GM12878 (cell line): ENCODE measurements around the gene TMEM9B. TPM values are rescaled to one million over a fixed set of nuclear protein-coding genes. Genes with fewer than 3 reads are reported as not detected.
"Not testable (repeated sequence)": the region's sequence is repeated elsewhere in the genome, so short reads cannot be mapped to it uniquely, and the experiment has no call there.

Experiments
- ATAC-seq: fragments of 200-7000 bp; cut with Tn5 transposase; 3 replicates; pipeline ENCODE4 v1.9.1; 2020; ENCODE audit warnings: mild to moderate bottlenecking, moderate library complexity
- BruUV-seq: library from RNA; stranded (reverse); fragments of 400-500 nt; replicated peaks from 2 replicates; lab custom pipeline; 2021; lab: Mats Ljungman, UMichigan
- CTCF ChIA-PET: fragments of 300-600 bp; sonication (Branson Sonifier 250); formaldehyde crosslinking; extraction: SDS; loops from one replicate; lab custom pipeline; 2021; ENCODE audit warnings: inconsistent platforms; lab: Yijun Ruan, JAX
- POLR2A ChIA-PET: fragments of 350-600 bp; formaldehyde crosslinking; extraction: SDS; loops from one replicate; lab custom pipeline; 2021; ENCODE audit warnings: inconsistent platforms; lab: Charles Lee
- RAD21 ChIA-PET: fragments of 300-600 bp; sonication (Branson Sonifier 250); formaldehyde crosslinking; loops from one replicate; lab custom pipeline; 2023; ENCODE audit warnings: antibody characterized with exemption; ENCODE audit not compliant: unreplicated experiment; lab: Charles Lee
- SMC1A ChIA-PET: fragments of 300-600 bp; sonication (Branson Sonifier 250); formaldehyde crosslinking; loops from one replicate; lab custom pipeline; 2023; ENCODE audit not compliant: unreplicated experiment, uncharacterized antibody; lab: Charles Lee
- DNase-seq: peaks from one replicate; pipeline ENCODE4 v3.0.0-alpha.2; 2011; ENCODE audit warnings: low read depth, low spot score
- FAIRE-seq: peaks from 3 replicates; lab custom pipeline; 2011; peaks lifted over from hg19 to GRCh38; lab: Jason Lieb, UNC
- H2AFZ ChIP-seq: 2 replicates; pipeline ENCODE4 v1.6.0; 2011; ENCODE audit warnings: low read depth, low read length, control low read depth; ENCODE audit not compliant: control insufficient read depth
- H3K27ac ChIP-seq: 2 replicates; pipeline ENCODE4 v1.5.1; 2011; ENCODE audit warnings: control low read depth; ENCODE audit not compliant: control insufficient read depth, insufficient read depth
- H3K27me3 ChIP-seq, 2 experiments: replicated peaks in 1 of 2; 2 replicates each; pipeline versions ENCODE4 v1.6.0 to v1.6.1; 2011; ENCODE audit warnings: low read length in 1 of 2; ENCODE audit not compliant: control insufficient read depth in 2 of 2, insufficient read depth in 2 of 2
- H3K36me3 ChIP-seq, 2 experiments: 2 replicates each; pipeline ENCODE4 v1.5.1; 2011; ENCODE audit warnings: low read length in 1 of 2; ENCODE audit not compliant: control insufficient read depth in 2 of 2, insufficient read depth in 2 of 2
- H3K4me1 ChIP-seq: 2 replicates; pipeline ENCODE4 v1.6.1; 2011; ENCODE audit warnings: mild to moderate bottlenecking, low read length, moderate library complexity, mixed read lengths; ENCODE audit not compliant: control insufficient read depth, insufficient read depth
- H3K4me2 ChIP-seq: 2 replicates; pipeline ENCODE4 v1.6.0; 2011; ENCODE audit warnings: control low read depth; ENCODE audit not compliant: control insufficient read depth, insufficient read depth
- H3K4me3 ChIP-seq: fragments of 200-600 bp; sonication (generic); 2 replicates; pipeline ENCODE4 v1.5.1; 2016
- H3K79me2 ChIP-seq: 2 replicates; pipeline ENCODE4 v1.6.0; 2011; ENCODE audit warnings: low read length; ENCODE audit not compliant: control insufficient read depth, insufficient read depth
- H3K9ac ChIP-seq: 2 replicates; pipeline ENCODE4 v1.8.0; 2011; ENCODE audit warnings: low read length, control low read depth, mixed read lengths; ENCODE audit not compliant: control insufficient read depth, insufficient read depth
- H3K9me3 ChIP-seq: replicated peaks from 3 replicates; pipeline ENCODE4 v1.5.1; 2011; ENCODE audit warnings: mild to moderate bottlenecking, low read length; ENCODE audit not compliant: control insufficient read depth, insufficient read depth
- H4K20me1 ChIP-seq: 2 replicates; pipeline ENCODE4 v1.6.0; 2011; ENCODE audit not compliant: control insufficient read depth, insufficient read depth
- E2F4 ChIP-seq: IDR thresholded peaks from 2 replicates; pipeline ENCODE4 v1.6.1; 2012; ENCODE audit warnings: low read depth, low read length, improper control_type of control experiment
- ELK1 ChIP-seq: IDR thresholded peaks from 2 replicates; pipeline ENCODE4 v1.6.1; 2012; ENCODE audit warnings: low read depth, low read length, improper control_type of control experiment
- IRF4 ChIP-seq: IDR thresholded peaks from 2 replicates; pipeline ENCODE4 v1.6.1; 2011; ENCODE audit warnings: low read depth, low read length
- MLLT1 ChIP-seq: fragments of 450-650 bp; IDR thresholded peaks from 2 replicates; pipeline ENCODE4 v1.6.1; 2016; ENCODE audit warnings: mild to moderate bottlenecking
- PML ChIP-seq: IDR thresholded peaks from 2 replicates; pipeline ENCODE4 v1.6.1; 2012; ENCODE audit warnings: low read length, inconsistent platforms
- SIN3A ChIP-seq: IDR thresholded peaks from 2 replicates; pipeline ENCODE4 v1.6.1; 2012; ENCODE audit warnings: low read depth, low read length, improper control_type of control experiment
- USF1 ChIP-seq: IDR thresholded peaks from 2 replicates; pipeline ENCODE4 v1.6.1; 2011; ENCODE audit warnings: borderline replicate concordance, low read depth, mild to moderate bottlenecking, moderate library complexity, mixed read lengths, low read length; ENCODE audit not compliant: insufficient read depth; ENCODE audit errors: extremely low read length
- WGBS: methylation state at CpG from one replicate; pipeline ENCODE4 v1.1.6; 2016; ENCODE audit warnings: low lambda C conversion rate; ENCODE audit not compliant: insufficient replicate concordance, insufficient coverage; ENCODE audit errors: missing lambda C conversion rate; 5-methylcytosine and 5-hydroxymethylcytosine counted together
- in situ Hi-C: fragments of 300-500 bp; cut with MboI; formaldehyde crosslinking; loops from 9 replicates; pipeline ENCODE4 v1.14.3; 2018; ENCODE audit warnings: mixed read lengths
- intact Hi-C: fragments of 100-400 bp; cut with micrococcal nuclease; formaldehyde crosslinking; loops from one replicate; pipeline ENCODE4 v1.14.2; 2022; ENCODE audit not compliant: unreplicated experiment
- polyA plus RNA-seq, 11 experiments: library from polyadenylated mRNA; depleted of rRNA in 4 of 11; unstranded in 6 of 11; stranded (reverse) in 5 of 11; fragments of >200 nt; fragmentation: Nextera tagmentation in 4 of 11; fragmentation: Illumina TruSeq in 1 of 11; extraction: Ambion mirVana in 4 of 11; extraction: Trizol in 1 of 11; gene quantifications; 1 replicate in 1 of 11; 2 replicates in 10 of 11; pipeline versions ENCODE4 v1.2.1 to v1.2.3, GENCODE V29; 2011 to 2016; ENCODE audit warnings: inconsistent platforms in 2 of 11, missing spikeins in 2 of 11, low read depth in 1 of 11
- total RNA-seq, 4 experiments: library from RNA; depleted of rRNA in 3 of 4; stranded (reverse); fragments of >200 nt in 3 of 4; fragmentation: Illumina TruSeq in 1 of 4; extraction: Trizol in 1 of 4; gene quantifications; 2 replicates each; pipeline versions ENCODE4 v1.2.1 to v1.2.3, GENCODE V29; 2013 to 2021

The TMEM9B gene
- total and polyA plus RNA-seq, 10 of the 15 experiments (the other 5 are each of a cell fraction or from before 2014, with no cell fraction given): 11.5 to 54.0 (median 30.0) TPM

GRCh38 chr11:9013373-9013772 is 49.1 kb upstream of the TMEM9B start (continued):
- no peak for TF ChIP-seq USF1
- no peak for TF ChIP-seq IRF4
- no peak for TF ChIP-seq SIN3A
- TF ChIP-seq E2F4: no peak
- TF ChIP-seq PML: no peak
- no peak for TF ChIP-seq ELK1
- no peak for TF ChIP-seq MLLT1

- H3K27me3 ChIP-seq, H3K27ac ChIP-seq, H2AFZ ChIP-seq, intact Hi-C loops, BruUV-seq, H3K9ac ChIP-seq, H3K4me2 ChIP-seq, ATAC-seq, DNase-seq, H3K79me2 ChIP-seq, H3K4me3 ChIP-seq, in situ Hi-C loops, H4K20me1 ChIP-seq, H3K36me3 ChIP-seq, RAD21 ChIA-PET, H3K4me1 ChIP-seq, H3K9me3 ChIP-seq, POLR2A ChIA-PET, FAIRE-seq: not testable (repeated sequence)
- ChIA-PET CTCF (interaction anchor here (10.2 kb wide), 1 partner anchor 125 kb away, joined by 323 read pairs; no protein-coding TSS in a partner anchor), SMC1A (interaction anchor here (0.9 kb wide), 1 partner anchor 86 kb away, joined by 4 read pairs; no protein-coding TSS in a partner anchor)
- WGBS: 26% methylated on average over 1 of the region's 1 CpG
Measured at GRCh38 chr11:9009538-9009937, 45.3 kb upstream of the TMEM9B start.
